ENCODE results near the gene BRD4. TPM values are rescaled to one million over a fixed set of nuclear protein-coding genes. Genes with fewer than 3 reads are reported as not detected.
A peak's percentile ranks its signal among the peaks of the same experiment; 100 is the strongest.

Gene BRD4
- total and polyA plus RNA-seq, 10 of the 15 experiments (the other 5 are each of a cell fraction or from before 2014, with no cell fraction given), result 5.3 to 84.4 (median 11.8) TPM

GRCh38 chr19:15371786-15372380 lies 39.5 kb upstream of the BRD4 start:
- in situ Hi-C loops (cut with MboI), result no loop called here
- FAIRE-seq (no peak), DNase-seq (ENCODE audit: low read depth, low spot score) (no peak), ATAC-seq (no peak)
- no peak overlapping the region for H3K4me3 ChIP-seq
- H3K4me2 ChIP-seq (ENCODE audit: control insufficient read depth, insufficient read depth), result no peak overlapping the region
- no peak overlapping the region for H3K9ac ChIP-seq (ENCODE audit: control insufficient read depth, insufficient read depth, low read length)
- H3K4me1 ChIP-seq (ENCODE audit: control insufficient read depth, insufficient read depth, low read length), result 0 out of 2 replicates have a peak, but pooled peaks cover 2% of the 10 kb centered on the region
- SMC1A ChIA-PET (ENCODE audit: uncharacterized antibody, unreplicated experiment), result no interaction called here
- CTCF ChIA-PET, result interaction anchor here (0.6 to 1.7 kb wide), 3 partner anchors 14 to 83 kb away, joined by 3 read pairs; no protein-coding TSS in a partner anchor
- no peak overlapping the region for H3K27ac ChIP-seq (ENCODE audit: control insufficient read depth, insufficient read depth)
- peaks cover 33% of the 10 kb centered on the region for H3K79me2 ChIP-seq (ENCODE audit: control insufficient read depth, insufficient read depth, low read length)
- RAD21 ChIA-PET (ENCODE audit: unreplicated experiment), result no interaction called here
- BruUV-seq (replicated peaks), result no TSS peak
- intact Hi-C loops (cut with micrococcal nuclease; ENCODE audit: unreplicated experiment), result no loop called here
- H3K27me3 ChIP-seq (replicated peaks in 1 of 2; ENCODE audit: control insufficient read depth in 2 of 2, insufficient read depth in 2 of 2, low read length in 1 of 2), result no peaks in the 10 kb centered on the region
- POLR2A ChIA-PET, result no interaction called here
- 0 out of 2 replicates have a peak, but pooled peaks cover 5% of the 10 kb centered on the region for H4K20me1 ChIP-seq (ENCODE audit: control insufficient read depth, insufficient read depth)
- TF ChIP-seq, protein P1, sequence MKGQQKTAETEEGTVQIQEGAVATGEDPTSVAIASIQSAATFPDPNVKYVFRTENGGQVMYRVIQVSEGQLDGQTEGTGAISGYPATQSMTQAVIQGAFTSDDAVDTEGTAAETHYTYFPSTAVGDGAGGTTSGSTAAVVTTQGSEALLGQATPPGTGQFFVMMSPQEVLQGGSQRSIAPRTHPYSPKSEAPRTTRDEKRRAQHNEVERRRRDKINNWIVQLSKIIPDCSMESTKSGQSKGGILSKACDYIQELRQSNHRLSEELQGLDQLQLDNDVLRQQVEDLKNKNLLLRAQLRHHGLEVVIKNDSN (IDR thresholded peaks at IDR 0.05; ENCODE audit: borderline replicate concordance, extremely low read length, insufficient read depth, low read depth, low read length), result no peak
- TF ChIP-seq POLR2A (IDR thresholded peaks at IDR 0.05; ENCODE audit: low read depth, low read length), result 0 out of 2 replicates have a peak, but pooled peaks have one; percentile 19
- TF ChIP-seq HSF1 (IDR thresholded peaks at IDR 0.05; ENCODE audit: low read depth, low read length), result no peak
- TF ChIP-seq, protein P2, sequence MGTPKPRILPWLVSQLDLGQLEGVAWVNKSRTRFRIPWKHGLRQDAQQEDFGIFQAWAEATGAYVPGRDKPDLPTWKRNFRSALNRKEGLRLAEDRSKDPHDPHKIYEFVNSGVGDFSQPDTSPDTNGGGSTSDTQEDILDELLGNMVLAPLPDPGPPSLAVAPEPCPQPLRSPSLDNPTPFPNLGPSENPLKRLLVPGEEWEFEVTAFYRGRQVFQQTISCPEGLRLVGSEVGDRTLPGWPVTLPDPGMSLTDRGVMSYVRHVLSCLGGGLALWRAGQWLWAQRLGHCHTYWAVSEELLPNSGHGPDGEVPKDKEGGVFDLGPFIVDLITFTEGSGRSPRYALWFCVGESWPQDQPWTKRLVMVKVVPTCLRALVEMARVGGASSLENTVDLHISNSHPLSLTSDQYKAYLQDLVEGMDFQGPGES (IDR thresholded peaks at IDR 0.05), result no peak
- TF ChIP-seq TARDBP (IDR thresholded peaks at IDR 0.05; ENCODE audit: borderline replicate concordance), result no peak
- no peak overlapping the region for H2AFZ ChIP-seq (ENCODE audit: control insufficient read depth, low read depth, low read length)
- peaks cover 11 to 52% of the 10 kb centered on the region in 2 experiments; a peak in 3 of 4 replicates for H3K36me3 ChIP-seq (ENCODE audit: control insufficient read depth in 2 of 2, insufficient read depth in 2 of 2, low read length in 1 of 2)
- 96% methylated on average over 17 of the region's 17 CpGs for WGBS (ENCODE audit: insufficient coverage, insufficient replicate concordance, low lambda C conversion rate, missing lambda C conversion rate)
- H3K9me3 ChIP-seq (replicated peaks; ENCODE audit: control insufficient read depth, insufficient read depth, low read length), result no peaks in the 10 kb centered on the region
